Neural progenitor cell (in vitro differentiated cells): ENCODE data around the gene PLEKHA7.

ENCODE experiments used
- CTCF ChIP-seq: fragments of 200-600 bp; sonication (generic); IDR thresholded peaks from 2 replicates; pipeline ENCODE4 v1.5.1; 2017; ENCODE audit warnings: antibody characterized with exemption, mild to moderate bottlenecking
- EZH2phosphoT487 ChIP-seq: fragments of 200-600 bp; sonication (generic); IDR thresholded peaks from 2 replicates; pipeline ENCODE4 v1.6.1; 2017; ENCODE audit warnings: antibody characterized with exemption

- TF ChIP-seq EZH2phosphoT487 = no peak
- TF ChIP-seq CTCF = no peak
Observed at GRCh38 chr11:16853859-16854258, 160.4 kb downstream of the PLEKHA7 start.
